ENCODE results near the gene CRKL.

- no peak for TF ChIP-seq CTCF (conservative IDR thresholded peaks at IDR 0.05; ENCODE audit: low read length)
- TF ChIP-seq EZH2phosphoT487 (IDR thresholded peaks at IDR 0.05; ENCODE audit: borderline replicate concordance), result no peak
These were observed 10.8 kb upstream of the CRKL start for GRCh38 chr22:20906387-20906767.

Data from Loucy (cell line).